GM12872 (cell line): Measurements from ENCODE around the gene TACR2.

ENCODE experiments used
- TF ChIP-seq, protein P1 (sequence below): IDR thresholded peaks from 3 replicates; pipeline ENCODE4 v1.5.1; 2011; ENCODE audit warnings: low read depth, mild to moderate bottlenecking, low read length, moderate library complexity; ENCODE audit not compliant: insufficient read depth

The TACR2 gene

DNA sequence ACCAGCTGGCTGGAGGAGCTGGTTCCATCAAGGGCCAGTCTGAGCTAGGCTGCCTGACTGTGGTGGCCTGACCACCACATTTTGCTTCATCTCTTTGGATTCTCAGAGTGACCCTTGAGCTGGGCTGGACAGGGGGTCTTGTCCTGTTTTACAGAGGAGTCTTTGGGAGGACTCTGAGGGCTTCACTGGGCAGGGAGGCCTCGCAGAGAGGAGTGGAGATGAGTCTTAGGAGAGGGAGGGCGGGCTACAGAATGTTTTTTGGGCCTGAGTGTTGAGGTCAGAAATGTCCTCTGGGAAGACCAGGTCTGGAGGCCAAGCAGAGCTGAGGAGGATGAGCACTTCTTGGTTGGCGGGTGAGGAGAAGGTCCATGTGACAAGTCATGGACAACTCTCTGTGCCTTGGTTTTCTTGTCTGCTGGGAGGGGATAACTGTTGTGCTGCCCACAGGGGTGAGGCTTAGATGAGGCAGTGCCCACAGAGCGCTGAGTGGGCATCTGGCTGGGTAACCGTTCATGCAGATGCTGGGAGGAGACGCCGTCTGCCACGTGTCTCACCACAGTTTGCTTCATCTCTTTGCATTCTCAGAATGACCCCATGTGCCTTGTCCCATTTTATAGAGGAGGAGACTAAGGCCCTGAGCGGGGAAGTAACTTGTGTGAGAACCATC is 44.0 kb upstream of the TACR2 start:
- TF ChIP-seq, protein P1, sequence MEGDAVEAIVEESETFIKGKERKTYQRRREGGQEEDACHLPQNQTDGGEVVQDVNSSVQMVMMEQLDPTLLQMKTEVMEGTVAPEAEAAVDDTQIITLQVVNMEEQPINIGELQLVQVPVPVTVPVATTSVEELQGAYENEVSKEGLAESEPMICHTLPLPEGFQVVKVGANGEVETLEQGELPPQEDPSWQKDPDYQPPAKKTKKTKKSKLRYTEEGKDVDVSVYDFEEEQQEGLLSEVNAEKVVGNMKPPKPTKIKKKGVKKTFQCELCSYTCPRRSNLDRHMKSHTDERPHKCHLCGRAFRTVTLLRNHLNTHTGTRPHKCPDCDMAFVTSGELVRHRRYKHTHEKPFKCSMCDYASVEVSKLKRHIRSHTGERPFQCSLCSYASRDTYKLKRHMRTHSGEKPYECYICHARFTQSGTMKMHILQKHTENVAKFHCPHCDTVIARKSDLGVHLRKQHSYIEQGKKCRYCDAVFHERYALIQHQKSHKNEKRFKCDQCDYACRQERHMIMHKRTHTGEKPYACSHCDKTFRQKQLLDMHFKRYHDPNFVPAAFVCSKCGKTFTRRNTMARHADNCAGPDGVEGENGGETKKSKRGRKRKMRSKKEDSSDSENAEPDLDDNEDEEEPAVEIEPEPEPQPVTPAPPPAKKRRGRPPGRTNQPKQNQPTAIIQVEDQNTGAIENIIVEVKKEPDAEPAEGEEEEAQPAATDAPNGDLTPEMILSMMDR, result no peak

- TF ChIP-seq, protein P1, result no peak
Observed at GRCh38 chr10:69459893-69460575, 43.3 kb upstream of the TACR2 start.

GRCh38 chr10:69459101-69459790 is 42.5 kb upstream of the TACR2 start:
- TF ChIP-seq, protein P1, result no peak

DNA sequence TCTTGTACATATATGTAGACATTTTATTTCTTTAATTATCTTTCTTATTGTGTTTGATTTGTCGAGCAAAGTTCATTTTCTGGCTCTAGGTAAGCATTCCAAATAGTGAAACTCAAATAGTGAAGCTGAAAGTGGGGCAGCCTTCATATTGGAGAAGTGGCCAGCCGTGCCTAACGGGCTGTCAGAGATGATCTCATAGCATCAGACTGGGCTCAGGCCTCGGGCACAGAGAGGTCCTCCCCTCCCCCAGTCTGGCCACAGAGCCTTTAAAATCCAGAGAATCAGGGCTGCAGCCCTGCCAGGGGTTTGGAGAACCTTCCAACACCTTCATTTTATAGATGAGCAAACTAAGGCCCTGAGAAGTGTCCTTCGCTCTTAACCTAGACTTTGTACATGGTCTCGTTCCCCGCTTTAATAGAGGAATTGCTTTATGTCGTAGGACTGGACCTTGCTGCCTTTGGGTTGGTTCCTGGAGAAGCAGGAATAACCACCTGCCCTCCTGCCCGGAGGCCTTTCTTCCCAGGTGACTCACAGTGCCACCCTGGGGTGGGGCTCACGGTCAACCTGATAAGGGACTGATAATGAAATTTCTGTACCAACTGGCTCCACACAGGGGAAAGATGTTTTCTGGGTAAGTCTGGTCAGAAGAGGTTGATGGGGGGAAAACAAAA is 41.8 kb upstream of the TACR2 start:
- TF ChIP-seq, protein P1, result no peak

DNA sequence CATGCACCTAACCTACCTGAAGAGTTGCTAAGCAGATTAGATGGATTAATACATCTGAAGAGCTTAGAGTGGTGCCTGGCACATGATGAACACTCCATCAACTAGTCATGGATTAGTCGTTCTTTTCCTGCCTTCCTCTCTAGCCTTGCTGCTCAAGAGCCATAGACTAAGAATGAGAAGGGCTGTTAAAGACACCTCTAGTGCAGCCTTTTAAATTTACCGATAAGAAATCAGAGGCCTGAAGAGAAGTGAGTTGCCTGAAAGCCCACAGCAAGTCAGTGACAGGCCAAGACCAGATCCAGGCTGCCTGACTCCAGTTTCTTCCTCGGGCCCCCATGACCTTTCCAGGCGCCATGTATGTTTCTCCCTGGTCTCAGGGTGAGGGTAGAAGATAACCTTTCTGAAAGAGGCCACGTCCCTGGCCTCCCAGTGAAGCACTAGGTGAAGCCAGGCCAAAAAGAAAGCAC is 41.1 kb upstream of the TACR2 start:
- TF ChIP-seq, protein P1, result no peak

DNA sequence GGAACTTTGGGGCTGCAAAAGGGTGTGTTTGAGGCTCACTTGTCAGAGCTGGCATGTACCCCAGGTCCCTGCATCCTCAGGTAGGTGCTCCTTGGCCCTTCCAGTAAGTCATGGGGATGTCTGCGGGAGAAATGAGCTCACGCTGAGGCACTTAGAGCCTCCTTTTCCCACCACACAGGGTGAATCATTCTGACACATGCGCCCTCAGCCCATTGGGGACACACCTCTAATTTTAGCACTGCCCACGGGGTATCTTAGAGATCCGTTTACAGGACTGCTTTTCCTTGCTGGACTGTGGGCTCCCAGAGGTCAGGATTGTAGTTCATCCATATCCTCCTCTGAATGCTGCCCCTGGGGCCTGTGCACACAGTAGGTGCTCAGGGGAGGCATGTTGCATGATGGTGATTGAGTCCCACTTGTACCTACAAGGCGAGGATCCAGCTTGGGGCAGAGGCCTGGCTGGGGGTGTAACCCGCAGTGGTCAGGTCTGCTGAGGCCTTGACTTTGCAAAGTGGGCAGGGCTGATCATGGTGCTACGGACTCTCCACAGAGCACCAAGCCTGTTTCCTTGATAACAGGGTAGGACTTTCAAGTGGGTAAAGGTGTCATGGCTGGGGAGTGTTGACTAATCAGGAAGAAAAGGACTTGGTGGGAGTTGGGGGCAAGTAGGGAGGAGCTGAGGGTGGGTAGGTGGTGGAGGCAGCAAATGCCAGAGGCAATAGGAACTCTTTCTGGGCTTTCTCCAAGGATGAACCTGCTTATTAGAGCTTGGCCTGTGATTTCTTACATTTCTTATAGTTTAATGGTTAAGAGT is 40.4 kb upstream of the TACR2 start:
- TF ChIP-seq, protein P1, result no peak
